SK-N-MC (cell line): ENCODE results near the gene GABRP.
"Not testable (repeated sequence)": the region's sequence is repeated elsewhere in the genome, so short reads cannot be mapped to it uniquely, and the experiment has no call there.

Experiments
- DNase-seq: peaks from one replicate; pipeline ENCODE4 v3.0.0-alpha.2; 2011; ENCODE audit warnings: low read depth, low spot score
- H3K27ac ChIP-seq: fragments of 200-600 bp; sonication (generic); 2 replicates; pipeline ENCODE4 v1.5.1; 2016; ENCODE audit warnings: mixed run types
- H3K36me3 ChIP-seq: fragments of 200-600 bp; sonication (generic); 2 replicates; pipeline ENCODE4 v1.6.1; 2017; ENCODE audit warnings: antibody characterized with exemption, low read length, mixed read lengths; ENCODE audit not compliant: insufficient read depth
- H3K4me3 ChIP-seq: fragments of 200-600 bp; sonication (generic); 2 replicates; pipeline ENCODE4 v1.5.1; 2016
- H3K9ac ChIP-seq: fragments of 200-600 bp; sonication (generic); 2 replicates; pipeline ENCODE4 v1.8.0; 2017; ENCODE audit warnings: mixed run types, mixed read lengths; ENCODE audit not compliant: insufficient read length
- H3K9me3 ChIP-seq: fragments of 200-600 bp; sonication (generic); 2 replicates; pipeline ENCODE4 v1.6.1; 2017; ENCODE audit warnings: low read depth, mild to moderate bottlenecking, antibody characterized with exemption, low read length, moderate library complexity, mixed read lengths
- EZH2 ChIP-seq: fragments of 200-600 bp; sonication (generic); IDR thresholded peaks from one replicate; pipeline ENCODE4 v1.6.1; 2017; ENCODE audit warnings: antibody characterized with exemption
- FOXP2 ChIP-seq: optimal IDR thresholded peaks from 2 replicates; pipeline ENCODE3; 2011; ENCODE audit warnings: mild to moderate bottlenecking, moderate library complexity; ENCODE audit not compliant: insufficient read depth; ENCODE audit errors: extremely low read length, control extremely low read depth
- POLR2AphosphoS5 ChIP-seq: IDR thresholded peaks from 2 replicates; pipeline ENCODE4 v1.6.1; 2012; ENCODE audit warnings: mild to moderate bottlenecking, low read depth, low read length, borderline replicate concordance

GABRP gene

GRCh38 chr5:170751631-170752030 lies 31.9 kb upstream of the GABRP start:
- Histone ChIP-seq H3K4me3 (no peak overlapping the region), H3K9ac (no peak overlapping the region), H3K36me3 (no peaks in the 10 kb centered on the region), H3K27ac (no peak overlapping the region), H3K9me3 (no peaks in the 10 kb centered on the region)
- TF ChIP-seq POLR2AphosphoS5 = no peak
- no peak for TF ChIP-seq EZH2
- TF ChIP-seq FOXP2 = no peak
- no peak for DNase-seq

- DNase-seq = no peak
- H3K4me3 ChIP-seq = no peak overlapping the region
- no peaks in the 10 kb centered on the region for H3K9me3 ChIP-seq
- no peaks in the 10 kb centered on the region for H3K36me3 ChIP-seq
- no peak for TF ChIP-seq FOXP2
- no peak for TF ChIP-seq EZH2
- no peak for TF ChIP-seq POLR2AphosphoS5
- H3K27ac ChIP-seq = no peak overlapping the region
- H3K9ac ChIP-seq = no peak overlapping the region
Measured at GRCh38 chr5:170752257-170753215, 31.0 kb upstream of the GABRP start.

- Histone ChIP-seq H3K9ac (no peak overlapping the region), H3K4me3 (no peak overlapping the region), H3K27ac (no peak overlapping the region), H3K36me3 (no peaks in the 10 kb centered on the region), H3K9me3 (no peaks in the 10 kb centered on the region)
- TF ChIP-seq POLR2AphosphoS5 (no peak), EZH2 (no peak)
- DNase-seq = no peak
Measured at GRCh38 chr5:170753311-170753710, 30.2 kb upstream of the GABRP start.

GRCh38 chr5:170754508-170754907 lies 29.0 kb upstream of the GABRP start:
- H3K4me3 ChIP-seq, H3K9ac ChIP-seq, H3K27ac ChIP-seq, DNase-seq, H3K36me3 ChIP-seq, H3K9me3 ChIP-seq: not testable (repeated sequence)

- TF ChIP-seq POLR2AphosphoS5 = no peak
- TF ChIP-seq EZH2 = no peak
- no peak for TF ChIP-seq FOXP2
- Histone ChIP-seq H3K9ac (no peak overlapping the region), H3K27ac (no peak overlapping the region), H3K9me3 (no peaks in the 10 kb centered on the region), H3K36me3 (no peaks in the 10 kb centered on the region), H3K4me3 (no peak overlapping the region)
- no peak for DNase-seq
Measured at GRCh38 chr5:170755679-170756456, 27.7 kb upstream of the GABRP start.

GRCh38 chr5:170756691-170757090 lies 26.8 kb upstream of the GABRP start:
- no peak overlapping the region for H3K27ac ChIP-seq
- no peak for TF ChIP-seq EZH2
- no peak for TF ChIP-seq POLR2AphosphoS5
- no peak for TF ChIP-seq FOXP2
- no peak overlapping the region for H3K4me3 ChIP-seq
- no peak for DNase-seq
- H3K36me3 ChIP-seq = no peaks in the 10 kb centered on the region
- no peaks in the 10 kb centered on the region for H3K9me3 ChIP-seq
- no peak overlapping the region for H3K9ac ChIP-seq

- no peak overlapping the region for H3K27ac ChIP-seq
Measured at GRCh38 chr5:170757182-170757601, 26.3 kb upstream of the GABRP start.

GRCh38 chr5:170757669-170758068 lies 25.9 kb upstream of the GABRP start:
- Histone ChIP-seq H3K9ac (no peak overlapping the region), H3K36me3 (no peaks in the 10 kb centered on the region), H3K4me3 (no peak overlapping the region), H3K9me3 (no peaks in the 10 kb centered on the region), H3K27ac (no peak overlapping the region)
- DNase-seq = no peak
- TF ChIP-seq POLR2AphosphoS5 = no peak
- no peak for TF ChIP-seq FOXP2
- no peak for TF ChIP-seq EZH2

More at GRCh38 chr5:170757182-170757601, 26.3 kb upstream of the GABRP start:
- no peak for DNase-seq
- TF ChIP-seq EZH2 (no peak), POLR2AphosphoS5 (no peak), FOXP2 (no peak)
- H3K36me3 ChIP-seq = no peaks in the 10 kb centered on the region
- H3K9ac ChIP-seq = no peak overlapping the region
- no peak overlapping the region for H3K4me3 ChIP-seq
- no peaks in the 10 kb centered on the region for H3K9me3 ChIP-seq
